ENCODE data around the gene MYOCOS. TPM values are rescaled to one million over a fixed set of nuclear protein-coding genes. Genes with fewer than 3 reads are reported as not detected.

The MYOCOS gene
- total and polyA plus RNA-seq, 9 of the 15 experiments (the other 6 are each of a cell fraction or from before 2014, with no cell fraction given): 0.07 TPM; not detected in 7

DNA sequence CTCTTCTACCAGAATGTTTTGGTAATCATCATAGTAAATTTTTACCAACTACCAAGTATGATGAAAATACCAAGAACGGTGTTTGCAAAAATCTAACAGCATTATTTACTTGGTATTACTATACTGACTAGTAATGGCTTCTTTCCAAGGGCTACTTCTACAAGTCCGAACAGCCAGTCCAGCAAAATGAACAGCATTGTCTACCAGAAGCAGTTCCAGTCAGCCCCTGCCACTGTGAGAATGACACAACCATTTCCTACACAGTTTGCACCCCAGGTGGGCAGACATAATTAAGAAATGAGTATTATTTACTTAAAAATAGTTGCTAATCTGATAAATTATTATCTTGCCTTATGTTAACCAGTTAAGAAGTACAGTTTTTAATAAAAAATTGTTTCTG is 33.8 kb upstream of the MYOCOS start (continued):
- TF ChIP-seq DIDO1 (tag; IDR thresholded peaks at IDR 0.05; ENCODE audit: low read depth): no peak
- TF ChIP-seq E2F5 (CRISPR knock-in tag; IDR thresholded peaks at IDR 0.05): no peak
- TF ChIP-seq, protein P1, sequence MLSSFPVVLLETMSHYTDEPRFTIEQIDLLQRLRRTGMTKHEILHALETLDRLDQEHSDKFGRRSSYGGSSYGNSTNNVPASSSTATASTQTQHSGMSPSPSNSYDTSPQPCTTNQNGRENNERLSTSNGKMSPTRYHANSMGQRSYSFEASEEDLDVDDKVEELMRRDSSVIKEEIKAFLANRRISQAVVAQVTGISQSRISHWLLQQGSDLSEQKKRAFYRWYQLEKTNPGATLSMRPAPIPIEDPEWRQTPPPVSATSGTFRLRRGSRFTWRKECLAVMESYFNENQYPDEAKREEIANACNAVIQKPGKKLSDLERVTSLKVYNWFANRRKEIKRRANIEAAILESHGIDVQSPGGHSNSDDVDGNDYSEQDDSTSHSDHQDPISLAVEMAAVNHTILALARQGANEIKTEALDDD (IDR thresholded peaks at IDR 0.05): no peak
- TF ChIP-seq, protein P2, sequence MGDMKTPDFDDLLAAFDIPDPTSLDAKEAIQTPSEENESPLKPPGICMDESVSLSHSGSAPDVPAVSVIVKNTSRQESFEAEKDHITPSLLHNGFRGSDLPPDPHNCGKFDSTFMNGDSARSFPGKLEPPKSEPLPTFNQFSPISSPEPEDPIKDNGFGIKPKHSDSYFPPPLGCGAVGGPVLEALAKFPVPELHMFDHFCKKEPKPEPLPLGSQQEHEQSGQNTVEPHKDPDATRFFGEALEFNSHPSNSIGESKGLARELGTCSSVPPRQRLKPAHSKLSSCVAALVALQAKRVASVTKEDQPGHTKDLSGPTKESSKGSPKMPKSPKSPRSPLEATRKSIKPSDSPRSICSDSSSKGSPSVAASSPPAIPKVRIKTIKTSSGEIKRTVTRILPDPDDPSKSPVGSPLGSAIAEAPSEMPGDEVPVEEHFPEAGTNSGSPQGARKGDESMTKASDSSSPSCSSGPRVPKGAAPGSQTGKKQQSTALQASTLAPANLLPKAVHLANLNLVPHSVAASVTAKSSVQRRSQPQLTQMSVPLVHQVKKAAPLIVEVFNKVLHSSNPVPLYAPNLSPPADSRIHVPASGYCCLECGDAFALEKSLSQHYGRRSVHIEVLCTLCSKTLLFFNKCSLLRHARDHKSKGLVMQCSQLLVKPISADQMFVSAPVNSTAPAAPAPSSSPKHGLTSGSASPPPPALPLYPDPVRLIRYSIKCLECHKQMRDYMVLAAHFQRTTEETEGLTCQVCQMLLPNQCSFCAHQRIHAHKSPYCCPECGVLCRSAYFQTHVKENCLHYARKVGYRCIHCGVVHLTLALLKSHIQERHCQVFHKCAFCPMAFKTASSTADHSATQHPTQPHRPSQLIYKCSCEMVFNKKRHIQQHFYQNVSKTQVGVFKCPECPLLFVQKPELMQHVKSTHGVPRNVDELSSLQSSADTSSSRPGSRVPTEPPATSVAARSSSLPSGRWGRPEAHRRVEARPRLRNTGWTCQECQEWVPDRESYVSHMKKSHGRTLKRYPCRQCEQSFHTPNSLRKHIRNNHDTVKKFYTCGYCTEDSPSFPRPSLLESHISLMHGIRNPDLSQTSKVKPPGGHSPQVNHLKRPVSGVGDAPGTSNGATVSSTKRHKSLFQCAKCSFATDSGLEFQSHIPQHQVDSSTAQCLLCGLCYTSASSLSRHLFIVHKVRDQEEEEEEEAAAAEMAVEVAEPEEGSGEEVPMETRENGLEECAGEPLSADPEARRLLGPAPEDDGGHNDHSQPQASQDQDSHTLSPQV (IDR thresholded peaks at IDR 0.05): no peak
- TF ChIP-seq C11orf30 (IDR thresholded peaks at IDR 0.05; ENCODE audit: low read depth): no peak
- TF ChIP-seq, protein P3, sequence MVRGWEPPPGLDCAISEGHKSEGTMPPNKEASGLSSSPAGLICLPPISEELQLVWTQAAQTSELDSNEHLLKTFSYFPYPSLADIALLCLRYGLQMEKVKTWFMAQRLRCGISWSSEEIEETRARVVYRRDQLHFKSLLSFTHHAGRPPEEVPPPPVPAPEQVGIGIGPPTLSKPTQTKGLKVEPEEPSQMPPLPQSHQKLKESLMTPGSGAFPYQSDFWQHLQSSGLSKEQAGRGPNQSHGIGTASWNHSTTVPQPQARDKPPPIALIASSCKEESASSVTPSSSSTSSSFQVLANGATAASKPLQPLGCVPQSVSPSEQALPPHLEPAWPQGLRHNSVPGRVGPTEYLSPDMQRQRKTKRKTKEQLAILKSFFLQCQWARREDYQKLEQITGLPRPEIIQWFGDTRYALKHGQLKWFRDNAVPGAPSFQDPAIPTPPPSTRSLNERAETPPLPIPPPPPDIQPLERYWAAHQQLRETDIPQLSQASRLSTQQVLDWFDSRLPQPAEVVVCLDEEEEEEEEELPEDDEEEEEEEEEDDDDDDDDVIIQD (CRISPR knock-in tag; IDR thresholded peaks at IDR 0.05): no peak
- no peak for TF ChIP-seq CHD1 (IDR thresholded peaks at IDR 0.05; ENCODE audit: low read length)
